ENCODE results near the gene DPH7.
"Not testable (repeated sequence)": the region's sequence is repeated elsewhere in the genome, so short reads cannot be mapped to it uniquely, and the experiment has no call there.

DPH7 gene

DNA sequence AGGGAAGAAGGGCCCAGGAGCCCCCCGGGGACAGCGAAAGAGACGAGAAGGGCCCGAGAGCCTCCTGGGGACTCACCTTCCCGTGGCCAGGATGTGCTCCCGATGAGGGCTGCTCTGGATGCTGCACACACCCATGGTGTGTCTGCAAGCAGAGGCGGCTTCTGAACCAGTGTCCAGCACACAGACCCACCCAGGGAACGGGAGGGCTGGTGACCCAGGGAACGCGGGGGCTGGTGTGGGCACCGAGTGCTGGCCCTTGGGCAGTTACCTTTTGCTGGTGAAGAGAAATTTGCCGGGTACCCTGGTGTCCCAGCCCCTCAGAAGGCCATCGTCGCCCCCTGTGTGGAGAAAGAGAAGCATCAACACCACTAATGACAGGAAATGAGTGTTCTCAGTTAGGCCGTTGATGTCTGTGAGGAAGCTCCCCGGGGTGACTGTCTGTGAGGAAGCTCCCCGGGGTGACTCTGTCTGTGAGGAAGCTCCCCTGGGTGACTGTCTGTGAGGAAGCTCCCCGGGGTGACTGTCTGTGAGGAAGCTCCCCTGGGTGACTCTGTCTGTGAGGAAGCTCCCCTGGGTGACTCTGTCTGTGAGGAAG, 13.8 kb downstream of the DPH7 start:
- peaks cover 33% of the 10 kb centered on the region for H3K36me3 ChIP-seq

DNA sequence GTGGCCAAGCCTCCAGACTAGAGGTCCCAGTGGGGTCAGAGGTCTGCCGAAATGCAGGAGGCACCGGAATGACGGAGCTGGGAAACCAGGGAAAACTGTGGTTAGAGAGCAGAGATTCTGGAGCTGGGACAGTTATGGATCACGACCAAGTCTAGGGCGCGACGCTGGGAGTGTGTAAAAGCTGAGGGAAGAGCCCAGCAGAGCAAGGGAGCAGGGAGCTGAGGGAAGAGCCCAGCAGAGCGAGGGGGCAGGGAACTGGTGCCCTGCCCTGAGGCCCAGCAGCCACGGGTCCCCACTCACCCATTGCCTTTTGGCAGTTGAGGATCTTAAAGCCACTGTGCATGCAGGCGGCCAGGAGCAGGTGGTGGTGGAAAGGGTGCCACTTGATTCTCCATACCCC, 14.6 kb downstream of the DPH7 start:
- H3K4me3 ChIP-seq (ENCODE audit: low read depth, low read length), result no peak overlapping the region
- H3K9me3 ChIP-seq, result no peaks in the 10 kb centered on the region
- no peak for TF ChIP-seq CTCF (IDR thresholded peaks at IDR 0.05; ENCODE audit: low read depth, low read length)
- DNase-seq, result no peak
- no peaks in the 10 kb centered on the region for H3K27me3 ChIP-seq
- peaks cover 39% of the 10 kb centered on the region for H3K36me3 ChIP-seq
- H3K4me1 ChIP-seq, result no peaks in the 10 kb centered on the region

More for the DNA sequence above, 13.8 kb downstream of the DPH7 start:
- H3K9me3 ChIP-seq, result no peaks in the 10 kb centered on the region
- H3K4me1 ChIP-seq, result no peaks in the 10 kb centered on the region
- TF ChIP-seq CTCF (IDR thresholded peaks at IDR 0.05; ENCODE audit: low read depth, low read length), result no peak
- no peak for DNase-seq
- no peak overlapping the region for H3K4me3 ChIP-seq (ENCODE audit: low read depth, low read length)
- no peaks in the 10 kb centered on the region for H3K27me3 ChIP-seq

GRCh38 chr9:137558127-137558526, 20.6 kb downstream of the DPH7 start:
- DNase-seq, result no peak
- peaks cover 72% of the 10 kb centered on the region for H3K36me3 ChIP-seq
- TF ChIP-seq CTCF (IDR thresholded peaks at IDR 0.05; ENCODE audit: low read depth, low read length), result no peak

GRCh38 chr9:137556069-137556838, 22.5 kb downstream of the DPH7 start:
- no peaks in the 10 kb centered on the region for H3K9me3 ChIP-seq
- no peaks in the 10 kb centered on the region for H3K27me3 ChIP-seq
- no peak for DNase-seq
- TF ChIP-seq CTCF (IDR thresholded peaks at IDR 0.05; ENCODE audit: low read depth, low read length), result no peak
- no peak overlapping the region for H3K4me3 ChIP-seq (ENCODE audit: low read depth, low read length)
- no peaks in the 10 kb centered on the region for H3K4me1 ChIP-seq
- H3K36me3 ChIP-seq, result peaks cover 67% of the 10 kb centered on the region

More at GRCh38 chr9:137558127-137558526, 20.6 kb downstream of the DPH7 start:
- Histone ChIP-seq H3K27me3 (no peaks in the 10 kb centered on the region), H3K9me3 (no peaks in the 10 kb centered on the region), H3K4me1 (no peaks in the 10 kb centered on the region), H3K4me3 (ENCODE audit: low read depth, low read length) (no peak overlapping the region)

DNA sequence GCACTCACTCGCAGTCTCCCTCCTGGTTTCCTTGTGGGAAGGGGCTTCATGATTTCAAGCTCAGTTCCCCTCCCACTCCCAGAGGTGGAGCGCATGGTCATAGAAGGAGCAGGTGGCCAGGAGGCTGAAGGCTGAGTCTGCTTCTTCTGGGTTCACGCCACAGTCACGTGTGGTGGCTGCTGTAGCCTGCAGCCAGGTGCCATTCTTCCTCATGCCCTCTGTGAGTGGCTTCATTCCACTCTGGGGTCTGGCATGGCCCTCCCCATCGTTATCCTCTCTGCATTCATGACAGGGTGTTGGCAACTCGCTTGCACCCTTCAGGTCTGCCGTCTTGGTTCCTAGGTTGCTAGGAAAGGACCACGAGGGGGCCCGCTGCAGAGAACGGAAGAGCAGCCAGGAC, 23.5 kb downstream of the DPH7 start:
- Histone ChIP-seq H3K4me1 (peaks cover 1% of the 10 kb centered on the region), H3K27me3 (no peaks in the 10 kb centered on the region), H3K36me3 (peaks cover 62% of the 10 kb centered on the region), H3K4me3 (ENCODE audit: low read depth, low read length) (no peak overlapping the region), H3K9me3 (no peaks in the 10 kb centered on the region)
- no peak for TF ChIP-seq CTCF (IDR thresholded peaks at IDR 0.05; ENCODE audit: low read depth, low read length)
- DNase-seq, result no peak

GRCh38 chr9:137554349-137554748, 24.4 kb downstream of the DPH7 start:
- no peaks in the 10 kb centered on the region for H3K27me3 ChIP-seq
- H3K9me3 ChIP-seq, result no peaks in the 10 kb centered on the region
- DNase-seq, result no peak
- peaks cover 6% of the 10 kb centered on the region for H3K4me1 ChIP-seq
- peaks cover 56% of the 10 kb centered on the region for H3K36me3 ChIP-seq
- TF ChIP-seq CTCF (IDR thresholded peaks at IDR 0.05; ENCODE audit: low read depth, low read length), result no peak
- no peak overlapping the region for H3K4me3 ChIP-seq (ENCODE audit: low read depth, low read length)

DNA sequence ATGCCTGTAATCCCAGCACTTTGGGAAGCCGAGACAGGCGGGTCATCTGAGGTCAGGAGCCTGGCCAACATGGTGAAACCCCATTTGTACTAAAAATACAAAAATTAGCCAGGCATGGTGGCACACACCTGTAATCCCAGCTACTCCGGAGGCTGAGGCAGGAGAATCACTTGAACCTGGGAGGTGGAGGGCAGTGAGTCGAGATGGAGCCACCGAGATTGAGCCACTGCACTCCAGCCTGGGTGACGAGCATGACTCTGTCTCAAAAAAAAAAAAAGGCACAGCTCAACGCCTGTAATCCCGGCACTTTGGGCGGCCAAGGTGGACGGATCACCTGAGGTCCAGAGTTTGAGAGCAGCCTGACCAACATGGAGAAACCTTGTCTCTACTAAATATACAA, 25.1 kb downstream of the DPH7 start:
- peaks cover 51% of the 10 kb centered on the region for H3K36me3 ChIP-seq
- not testable (repeated sequence) for H3K4me1 ChIP-seq; H3K9me3 ChIP-seq; H3K27me3 ChIP-seq; H3K4me3 ChIP-seq (ENCODE audit: low read depth, low read length); DNase-seq

Measured in BE2C (cell line).